IMR-90 (cell line): Measurements from ENCODE around the gene PACSIN2. TPM values are rescaled to one million over a fixed set of nuclear protein-coding genes. Genes with fewer than 3 reads are reported as not detected.
A peak's percentile ranks its signal among the peaks of the same experiment; 100 is the strongest.

ENCODE experiments used
- ATAC-seq: fragments of 200-7000 bp; cut with Tn5 transposase; 2 replicates; pipeline ENCODE4 v1.9.1; 2020; ENCODE audit warnings: low read depth, mild to moderate bottlenecking, moderate library complexity
- BruUV-seq: library from RNA; stranded (reverse); fragments of 400-500 nt; replicated peaks from 2 replicates; lab custom pipeline; 2021; lab: Mats Ljungman, UMichigan
- CTCF ChIA-PET: fragments of 300-600 bp; formaldehyde crosslinking; extraction: SDS; loops from one replicate; lab custom pipeline; 2021; ENCODE audit warnings: antibody characterized with exemption; lab: Yijun Ruan, JAX
- POLR2A ChIA-PET: fragments of 300-600 bp; sonication (Branson Sonifier 250); formaldehyde crosslinking; loops from one replicate; lab custom pipeline; 2022; ENCODE audit warnings: antibody characterized with exemption; ENCODE audit not compliant: unreplicated experiment; lab: Charles Lee
- DNase-seq: peaks from one replicate; pipeline ENCODE4 v3.0.0; 2013
- H2AFZ ChIP-seq: replicated peaks from 2 replicates; pipeline ENCODE3; 2013; ENCODE audit warnings: low read length, mild to moderate bottlenecking; ENCODE audit not compliant: poor library complexity
- H2AK5ac ChIP-seq: 2 replicates; pipeline ENCODE4 v1.6.1; 2013; ENCODE audit warnings: low read depth, low read length, inconsistent platforms
- H2AK9ac ChIP-seq: replicated peaks from 2 replicates; pipeline ENCODE3; 2013; ENCODE audit warnings: mild to moderate bottlenecking, low read depth, low read length, moderate library complexity; ENCODE audit not compliant: poor library complexity
- H2BK120ac ChIP-seq: 2 replicates; pipeline ENCODE4 v1.6.1; 2013; ENCODE audit warnings: low read depth, low read length, inconsistent platforms
- H2BK15ac ChIP-seq: 3 replicates; pipeline ENCODE4 v1.6.1; 2013; ENCODE audit warnings: low read depth, low read length, inconsistent platforms
- H2BK20ac ChIP-seq: 2 replicates; pipeline ENCODE4 v1.6.1; 2013; ENCODE audit warnings: low read depth, mild to moderate bottlenecking, inconsistent platforms, low read length, moderate library complexity
- H2BK5ac ChIP-seq: 2 replicates; pipeline ENCODE4 v1.6.1; 2013; ENCODE audit warnings: mild to moderate bottlenecking, low read depth, low read length, inconsistent platforms; ENCODE audit not compliant: poor library complexity, severe bottlenecking
- H3K14ac ChIP-seq: replicated peaks from 2 replicates; pipeline ENCODE4 v1.6.1; 2013; ENCODE audit warnings: low read depth, low read length, inconsistent platforms
- H3K18ac ChIP-seq: 2 replicates; pipeline ENCODE4 v1.6.1; 2013; ENCODE audit warnings: low read depth, low read length, control low read depth
- H3K23ac ChIP-seq: 2 replicates; pipeline ENCODE4 v1.6.1; 2013; ENCODE audit warnings: low read depth, low read length, inconsistent platforms
- H3K27ac ChIP-seq: 2 replicates; pipeline ENCODE4 v1.5.1; 2013; ENCODE audit warnings: mild to moderate bottlenecking, control low read depth, low read length; ENCODE audit not compliant: insufficient read depth
- H3K27me3 ChIP-seq: 2 replicates; pipeline ENCODE4 v1.6.1; 2013; ENCODE audit warnings: low read length; ENCODE audit not compliant: control insufficient read depth, insufficient read depth
- H3K36me3 ChIP-seq: 2 replicates; pipeline ENCODE4 v1.6.1; 2013; ENCODE audit warnings: low read length, mixed read lengths; ENCODE audit not compliant: control insufficient read depth, insufficient read depth
- H3K4ac ChIP-seq: 2 replicates; pipeline ENCODE4 v1.6.1; 2013; ENCODE audit warnings: low read depth, low read length, inconsistent platforms
- H3K4me1 ChIP-seq: 2 replicates; pipeline ENCODE4 v1.6.1; 2013; ENCODE audit warnings: low read length, mixed read lengths; ENCODE audit not compliant: control insufficient read depth, insufficient read depth
- H3K4me2 ChIP-seq: 2 replicates; pipeline ENCODE4 v1.6.1; 2013; ENCODE audit warnings: low read depth, mild to moderate bottlenecking, control low read depth, low read length, moderate library complexity
- H3K4me3 ChIP-seq: 2 replicates; pipeline ENCODE4 v1.5.1; 2013; ENCODE audit warnings: low read depth, mild to moderate bottlenecking, control low read depth, low read length, moderate library complexity; ENCODE audit not compliant: insufficient read depth
- H3K56ac ChIP-seq: 2 replicates; pipeline ENCODE4 v1.6.1; 2013; ENCODE audit warnings: low read length, inconsistent platforms; ENCODE audit not compliant: insufficient read depth; ENCODE audit errors: extremely low read depth
- H3K79me1 ChIP-seq, 2 experiments: 2 replicates each; pipeline ENCODE4 v1.6.1; 2013; ENCODE audit warnings: low read length in 2 of 2, inconsistent platforms in 1 of 2, low read depth in 1 of 2
- H3K9ac ChIP-seq: 2 replicates; pipeline ENCODE4 v1.6.1; 2013; ENCODE audit warnings: low read depth, low read length, control low read depth
- H3K9me1 ChIP-seq: 2 replicates; pipeline ENCODE4 v1.6.1; 2013; ENCODE audit warnings: low read length, inconsistent platforms; ENCODE audit not compliant: insufficient read depth
- H3K9me3 ChIP-seq: 2 replicates; pipeline ENCODE4 v1.6.1; 2013; ENCODE audit warnings: low read length; ENCODE audit not compliant: control insufficient read depth, insufficient read depth
- H4K20me1 ChIP-seq: 2 replicates; pipeline ENCODE4 v1.6.1; 2013; ENCODE audit warnings: low read length, inconsistent platforms; ENCODE audit not compliant: insufficient read depth
- H4K5ac ChIP-seq: 2 replicates; pipeline ENCODE4 v1.6.1; 2013; ENCODE audit warnings: mild to moderate bottlenecking, low read depth, low read length, control low read depth
- H4K8ac ChIP-seq, 2 experiments: 2 replicates each; pipeline ENCODE4 v1.6.1; 2013; ENCODE audit warnings: low read depth in 2 of 2, low read length in 2 of 2, control low read depth in 1 of 2, inconsistent platforms in 1 of 2
- H4K91ac ChIP-seq: 2 replicates; pipeline ENCODE4 v1.6.1; 2013; ENCODE audit warnings: low read depth, low read length, inconsistent platforms; ENCODE audit not compliant: insufficient read depth
- CEBPB ChIP-seq: IDR thresholded peaks from 2 replicates; pipeline ENCODE4 v1.6.1; 2012; ENCODE audit warnings: low read depth, low read length, improper control_type of control experiment
- ELK1 ChIP-seq: fragments of 150-350 bp; IDR thresholded peaks from 2 replicates; pipeline ENCODE4 v1.6.1; 2016; ENCODE audit warnings: low read depth, mild to moderate bottlenecking, low read length, moderate library complexity, borderline replicate concordance
- FOS ChIP-seq: fragments of 150-350 bp; IDR thresholded peaks from 2 replicates; pipeline ENCODE4 v1.6.1; 2016; ENCODE audit warnings: low read depth, low read length
- MAFK ChIP-seq: IDR thresholded peaks from 2 replicates; pipeline ENCODE4 v1.6.1; 2012; ENCODE audit warnings: low read depth, low read length, improper control_type of control experiment
- MAZ ChIP-seq: IDR thresholded peaks from 2 replicates; pipeline ENCODE4 v1.6.1; 2012; ENCODE audit warnings: low read depth, mild to moderate bottlenecking, low read length, improper control_type of control experiment, moderate library complexity, borderline replicate concordance
- MXI1 ChIP-seq: IDR thresholded peaks from 2 replicates; pipeline ENCODE4 v1.6.1; 2012; ENCODE audit warnings: low read depth, mild to moderate bottlenecking, low read length, moderate library complexity, borderline replicate concordance
- POLR2A ChIP-seq: IDR thresholded peaks from 2 replicates; pipeline ENCODE4 v1.6.1; 2012; ENCODE audit warnings: mild to moderate bottlenecking, low read depth, low read length
- RCOR1 ChIP-seq: IDR thresholded peaks from 2 replicates; pipeline ENCODE4 v1.6.1; 2012; ENCODE audit warnings: mild to moderate bottlenecking, low read length, improper control_type of control experiment; ENCODE audit not compliant: insufficient replicate concordance
- RFX5 ChIP-seq: IDR thresholded peaks from 2 replicates; pipeline ENCODE4 v1.8.0; 2012; ENCODE audit warnings: low read depth, mild to moderate bottlenecking, low read length, moderate library complexity
- USF2 ChIP-seq: fragments of 150-350 bp; IDR thresholded peaks from 2 replicates; pipeline ENCODE4 v1.6.1; 2017; ENCODE audit warnings: mild to moderate bottlenecking, antibody characterized with exemption, low read length, low read depth
- WGBS, 2 experiments: methylation state at CpG; one replicate each; pipeline versions ENCODE4 v1.1.5 to v1.1.7; 2013; ENCODE audit warnings: missing lambda C conversion rate in 2 of 2; ENCODE audit not compliant: insufficient read length in 1 of 2; ENCODE audit errors: extremely low coverage in 2 of 2; 5-methylcytosine and 5-hydroxymethylcytosine counted together
- dilution Hi-C: fragments of 300-500 bp; cut with HindIII; formaldehyde crosslinking; loops from one replicate; pipeline ENCODE4 v1.14.3; 2018; ENCODE audit warnings: low sequenced_read_pairs; ENCODE audit not compliant: unreplicated experiment
- in situ Hi-C: fragments of 300-500 bp; cut with MboI; formaldehyde crosslinking; loops from 3 replicates; pipeline ENCODE4 v1.14.3; 2019; ENCODE audit warnings: low sequenced_read_pairs, inconsistent platforms, mixed read lengths
- intact Hi-C: fragments of 100-400 bp; cut with micrococcal nuclease; formaldehyde crosslinking; loops from 2 replicates; pipeline ENCODE4 v1.10.0; 2022
- polyA plus RNA-seq, 3 experiments: library from polyadenylated mRNA; depleted of rRNA; stranded (reverse); fragments of >200 nt; gene quantifications; 2 replicates each; pipeline ENCODE4 v1.2.3, GENCODE V29; 2012; ENCODE audit warnings: low replicate concordance in 1 of 3
- total RNA-seq: library from RNA; depleted of rRNA; stranded (reverse); fragments of >200 nt; gene quantifications from 2 replicates; pipeline ENCODE4 v1.2.3, GENCODE V29; 2012

The PACSIN2 gene
- total and polyA plus RNA-seq, 2 of the 4 experiments (the other 2 are of a cell fraction), result 85.0 to 118 TPM

- CTCF ChIA-PET, result no interaction called here
- intact Hi-C loops (no loop called here), dilution Hi-C loops (no loop called here), in situ Hi-C loops (no loop called here)
- peak overlapping the region; percentile 81 for H3K4ac ChIP-seq
- peaks cover 6% of the 10 kb centered on the region; the same call in 1 of the 2 replicates for H3K4me1 ChIP-seq
- no peaks in the 10 kb centered on the region for H3K27me3 ChIP-seq
- no peaks in the 10 kb centered on the region for H3K9me3 ChIP-seq
- H3K27ac ChIP-seq, result 0 out of 2 replicates have a peak overlapping the region, but pooled peaks have one; percentile 19
- TF ChIP-seq MXI1, result no peak
- TF ChIP-seq POLR2A, result no peak
- TF ChIP-seq ELK1, result no peak
- no peak for TF ChIP-seq MAZ
- no peak for TF ChIP-seq RCOR1
- TF ChIP-seq FOS, result peak; percentile 77
- no peak for TF ChIP-seq RFX5
- TF ChIP-seq USF2, result peak; percentile 31; the same call in 1 of the 2 replicates
- TF ChIP-seq MAFK, result no peak
- peak; percentile 31; the same call in 1 of the 2 replicates for TF ChIP-seq CEBPB
- H3K36me3 ChIP-seq, result no peaks in the 10 kb centered on the region
- H4K5ac ChIP-seq, result no peak overlapping the region
- ATAC-seq (peak; percentile 45; the same call in 1 of the 2 replicates), DNase-seq (peak; percentile 88)
- H3K14ac ChIP-seq, result peak overlapping the region; percentile 77
- POLR2A ChIA-PET, result no interaction called here
- H2AFZ ChIP-seq, result peak overlapping the region; percentile 79
- H2BK120ac ChIP-seq, result peak overlapping the region; percentile 79
- H3K9ac ChIP-seq, result no peak overlapping the region
- H4K8ac ChIP-seq, result peak overlapping the region in 1 of 2 experiments; percentile 93; a peak in 2 of 4 replicates
- H3K9me1 ChIP-seq, result 0 out of 2 replicates have a peak, but pooled peaks cover 2% of the 10 kb centered on the region
- H2BK20ac ChIP-seq, result peak overlapping the region; percentile 92
- no TSS peak for BruUV-seq
- H3K4me3 ChIP-seq, result no peak overlapping the region
- peak overlapping the region; percentile 41 for H2AK5ac ChIP-seq
- H2BK15ac ChIP-seq, result peak overlapping the region; percentile 63
- H4K91ac ChIP-seq, result 0 out of 2 replicates have a peak overlapping the region, but pooled peaks have one; percentile 38
- H2AK9ac ChIP-seq, result peak overlapping the region; percentile 67
- peak overlapping the region; percentile 83 for H3K4me2 ChIP-seq
- H2BK5ac ChIP-seq, result peak overlapping the region; percentile 91
- peak overlapping the region; percentile 81; the same call in 1 of the 2 replicates for H3K18ac ChIP-seq
- 30% methylated on average over 3 of the region's 4 CpGs; no CpG with 5 or more reads in 1 of the 2 experiments for WGBS, 2 experiments
- peak overlapping the region; percentile 95; the same call in 1 of the 2 replicates for H3K23ac ChIP-seq
- H3K56ac ChIP-seq, result no peak overlapping the region
- H4K20me1 ChIP-seq, result peaks cover 8% of the 10 kb centered on the region; the same call in 1 of the 2 replicates
- peaks cover 3 to 9% of the 10 kb centered on the region in 2 experiments; a peak in 2 of 4 replicates for H3K79me1 ChIP-seq
Observed at GRCh38 chr22:42863349-42863961, 151.5 kb downstream of the PACSIN2 start.
